Measurements from ENCODE around the gene LRRC46. TPM values are rescaled to one million over a fixed set of nuclear protein-coding genes. Genes with fewer than 3 reads are reported as not detected.
A peak's percentile ranks its signal among the peaks of the same experiment; 100 is the strongest.

Gene LRRC46
- total and polyA plus RNA-seq, 9 of the 15 experiments (the other 6 are each of a cell fraction or from before 2014, with no cell fraction given) = 0.39 to 1.4 (median 0.53) TPM; not detected in 1

- TF ChIP-seq ZMIZ1 (IDR thresholded peaks at IDR 0.05; ENCODE audit: low read depth in 2 of 2, low read length in 2 of 2) (no peak), KLF10 (CRISPR knock-in tag; IDR thresholded peaks at IDR 0.05) (no peak), THAP12 (CRISPR knock-in tag; IDR thresholded peaks at IDR 0.05) (no peak), ZNF277 (CRISPR knock-in tag; IDR thresholded peaks at IDR 0.05; ENCODE audit: borderline replicate concordance) (no peak), E2F6 (IDR thresholded peaks at IDR 0.05; ENCODE audit: borderline replicate concordance in 1 of 2, extremely low read depth in 1 of 2, insufficient read depth in 1 of 2, insufficient read length in 1 of 2, low read depth in 1 of 2, low read length in 1 of 2, poor library complexity in 1 of 2, severe bottlenecking in 1 of 2) (peak in 1 of 2 experiments; percentile 32), MAFK (IDR thresholded peaks at IDR 0.05; ENCODE audit: low read length) (no peak), ZNF224 (CRISPR knock-in tag; IDR thresholded peaks at IDR 0.05) (no peak), CBFA2T2 (conservative IDR thresholded peaks at IDR 0.05) (no peak), TSHZ1 (CRISPR knock-in tag; IDR thresholded peaks at IDR 0.05) (no peak), CEBPG (CRISPR knock-in tag; IDR thresholded peaks at IDR 0.05) (no peak), CEBPG (tag; conservative IDR thresholded peaks at IDR 0.05 in 1 of 2, IDR thresholded peaks at IDR 0.05 in 1 of 2) (no peak), STAG1 (CRISPR knock-in tag; IDR thresholded peaks at IDR 0.05; ENCODE audit: borderline replicate concordance) (peak; percentile 75; the same call in 1 of the 2 replicates)
Measured at GRCh38 chr17:47789611-47790561, 41.6 kb upstream of the LRRC46 start (continued).
